Measurements from ENCODE around the gene EXOC3L4.

DNA sequence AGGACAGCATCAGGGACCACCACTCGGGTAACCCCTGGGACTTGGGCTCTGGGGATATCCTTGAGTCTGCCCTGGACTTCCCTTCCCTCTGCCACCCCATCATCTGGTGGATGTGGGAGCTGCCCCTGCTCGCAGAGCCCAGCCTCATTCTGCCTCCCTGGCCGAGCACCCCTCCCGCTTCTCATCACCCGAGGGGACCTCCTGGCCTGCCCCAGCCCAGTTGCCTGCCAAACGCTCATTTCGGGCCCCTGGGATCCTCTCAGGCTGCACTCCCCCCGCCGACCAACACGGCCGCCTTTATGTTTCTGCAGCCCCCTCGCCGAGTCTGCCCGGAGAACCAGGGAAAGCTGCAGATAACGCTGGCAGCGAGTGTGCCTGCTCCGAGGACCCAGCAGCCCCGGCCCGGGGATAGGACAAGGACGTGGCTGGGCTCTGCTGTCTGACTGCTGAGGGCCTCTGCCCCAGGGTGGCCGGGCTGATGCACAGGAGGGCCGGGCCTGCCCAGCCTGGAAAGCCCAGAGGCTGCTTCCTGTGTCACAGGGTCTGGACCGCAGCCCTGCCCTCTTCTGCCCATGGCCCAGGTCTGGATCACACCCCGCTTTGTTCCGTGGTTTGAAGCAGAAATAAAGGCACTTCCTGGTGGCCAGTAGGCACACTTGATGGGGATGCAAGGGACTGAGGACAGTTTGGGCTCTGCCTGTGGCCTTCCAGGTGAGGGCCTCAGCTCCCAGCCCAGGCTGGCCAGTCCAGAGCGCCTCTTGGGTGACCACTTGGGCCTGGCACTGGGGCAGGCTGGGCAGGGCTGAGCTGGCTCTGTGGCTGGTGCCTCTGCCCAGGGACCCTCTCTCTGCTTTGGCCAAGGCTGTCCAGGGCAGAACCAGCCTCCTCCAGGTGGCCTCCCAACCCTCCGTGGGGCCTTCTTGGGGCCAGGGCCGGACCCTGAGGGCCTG, 4.9 kb upstream of the EXOC3L4 start:
- TF ChIP-seq, protein P1, sequence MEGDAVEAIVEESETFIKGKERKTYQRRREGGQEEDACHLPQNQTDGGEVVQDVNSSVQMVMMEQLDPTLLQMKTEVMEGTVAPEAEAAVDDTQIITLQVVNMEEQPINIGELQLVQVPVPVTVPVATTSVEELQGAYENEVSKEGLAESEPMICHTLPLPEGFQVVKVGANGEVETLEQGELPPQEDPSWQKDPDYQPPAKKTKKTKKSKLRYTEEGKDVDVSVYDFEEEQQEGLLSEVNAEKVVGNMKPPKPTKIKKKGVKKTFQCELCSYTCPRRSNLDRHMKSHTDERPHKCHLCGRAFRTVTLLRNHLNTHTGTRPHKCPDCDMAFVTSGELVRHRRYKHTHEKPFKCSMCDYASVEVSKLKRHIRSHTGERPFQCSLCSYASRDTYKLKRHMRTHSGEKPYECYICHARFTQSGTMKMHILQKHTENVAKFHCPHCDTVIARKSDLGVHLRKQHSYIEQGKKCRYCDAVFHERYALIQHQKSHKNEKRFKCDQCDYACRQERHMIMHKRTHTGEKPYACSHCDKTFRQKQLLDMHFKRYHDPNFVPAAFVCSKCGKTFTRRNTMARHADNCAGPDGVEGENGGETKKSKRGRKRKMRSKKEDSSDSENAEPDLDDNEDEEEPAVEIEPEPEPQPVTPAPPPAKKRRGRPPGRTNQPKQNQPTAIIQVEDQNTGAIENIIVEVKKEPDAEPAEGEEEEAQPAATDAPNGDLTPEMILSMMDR (IDR thresholded peaks at IDR 0.05 in 2 of 3, conservative IDR thresholded peaks at IDR 0.05 in 1 of 3; ENCODE audit: borderline replicate concordance in 1 of 3, insufficient read depth in 1 of 3, low read depth in 2 of 3, low read length in 2 of 3) = no peak
- TF ChIP-seq TCF7L2 (IDR thresholded peaks at IDR 0.05; ENCODE audit: borderline replicate concordance, extremely low read depth, insufficient read depth, insufficient read length) = no peak
- no peak for TF ChIP-seq ZFX (IDR thresholded peaks at IDR 0.05)
- TF ChIP-seq ZNF274 (IDR thresholded peaks at IDR 0.05; ENCODE audit: low read depth, low read length) = no peak
- no peak for TF ChIP-seq EZH2 (IDR thresholded peaks at IDR 0.05)
- TF ChIP-seq FOSL1 (IDR thresholded peaks at IDR 0.05; ENCODE audit: low read depth) = no peak
- TF ChIP-seq YY1 (IDR thresholded peaks at IDR 0.05; ENCODE audit: extremely low read depth, insufficient replicate concordance, low read depth, low read length) = no peak
- no peak for TF ChIP-seq SP1 (IDR thresholded peaks at IDR 0.05; ENCODE audit: low read depth)
- TF ChIP-seq RAD21 (IDR thresholded peaks at IDR 0.05; ENCODE audit: low read depth) = no peak
- TF ChIP-seq, protein P2, sequence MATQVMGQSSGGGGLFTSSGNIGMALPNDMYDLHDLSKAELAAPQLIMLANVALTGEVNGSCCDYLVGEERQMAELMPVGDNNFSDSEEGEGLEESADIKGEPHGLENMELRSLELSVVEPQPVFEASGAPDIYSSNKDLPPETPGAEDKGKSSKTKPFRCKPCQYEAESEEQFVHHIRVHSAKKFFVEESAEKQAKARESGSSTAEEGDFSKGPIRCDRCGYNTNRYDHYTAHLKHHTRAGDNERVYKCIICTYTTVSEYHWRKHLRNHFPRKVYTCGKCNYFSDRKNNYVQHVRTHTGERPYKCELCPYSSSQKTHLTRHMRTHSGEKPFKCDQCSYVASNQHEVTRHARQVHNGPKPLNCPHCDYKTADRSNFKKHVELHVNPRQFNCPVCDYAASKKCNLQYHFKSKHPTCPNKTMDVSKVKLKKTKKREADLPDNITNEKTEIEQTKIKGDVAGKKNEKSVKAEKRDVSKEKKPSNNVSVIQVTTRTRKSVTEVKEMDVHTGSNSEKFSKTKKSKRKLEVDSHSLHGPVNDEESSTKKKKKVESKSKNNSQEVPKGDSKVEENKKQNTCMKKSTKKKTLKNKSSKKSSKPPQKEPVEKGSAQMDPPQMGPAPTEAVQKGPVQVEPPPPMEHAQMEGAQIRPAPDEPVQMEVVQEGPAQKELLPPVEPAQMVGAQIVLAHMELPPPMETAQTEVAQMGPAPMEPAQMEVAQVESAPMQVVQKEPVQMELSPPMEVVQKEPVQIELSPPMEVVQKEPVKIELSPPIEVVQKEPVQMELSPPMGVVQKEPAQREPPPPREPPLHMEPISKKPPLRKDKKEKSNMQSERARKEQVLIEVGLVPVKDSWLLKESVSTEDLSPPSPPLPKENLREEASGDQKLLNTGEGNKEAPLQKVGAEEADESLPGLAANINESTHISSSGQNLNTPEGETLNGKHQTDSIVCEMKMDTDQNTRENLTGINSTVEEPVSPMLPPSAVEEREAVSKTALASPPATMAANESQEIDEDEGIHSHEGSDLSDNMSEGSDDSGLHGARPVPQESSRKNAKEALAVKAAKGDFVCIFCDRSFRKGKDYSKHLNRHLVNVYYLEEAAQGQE (IDR thresholded peaks at IDR 0.05; ENCODE audit: low read depth) = no peak
- TF ChIP-seq POLR2A (IDR thresholded peaks at IDR 0.05; ENCODE audit: borderline replicate concordance, extremely low read depth, insufficient read depth, insufficient read length) = no peak
- no peak for TF ChIP-seq POLR2AphosphoS5 (IDR thresholded peaks at IDR 0.05; ENCODE audit: low read depth, low read length)
- TF ChIP-seq JUND (IDR thresholded peaks at IDR 0.05) = no peak

Data from HCT116 (cell line).